HG03378 (cell line): ENCODE measurements around the gene BPIFB6.
"Not testable (repeated sequence)": the region's sequence is repeated elsewhere in the genome, so short reads cannot be mapped to it uniquely, and the experiment has no call there.

Source experiments
- ATAC-seq: cut with Tn5 transposase; IDR thresholded peaks from one replicate; pipeline ENCODE4 v1.9.1; 2021; ENCODE audit warnings: mild to moderate bottlenecking, moderate library complexity; ENCODE audit not compliant: unreplicated experiment

The BPIFB6 gene

DNA sequence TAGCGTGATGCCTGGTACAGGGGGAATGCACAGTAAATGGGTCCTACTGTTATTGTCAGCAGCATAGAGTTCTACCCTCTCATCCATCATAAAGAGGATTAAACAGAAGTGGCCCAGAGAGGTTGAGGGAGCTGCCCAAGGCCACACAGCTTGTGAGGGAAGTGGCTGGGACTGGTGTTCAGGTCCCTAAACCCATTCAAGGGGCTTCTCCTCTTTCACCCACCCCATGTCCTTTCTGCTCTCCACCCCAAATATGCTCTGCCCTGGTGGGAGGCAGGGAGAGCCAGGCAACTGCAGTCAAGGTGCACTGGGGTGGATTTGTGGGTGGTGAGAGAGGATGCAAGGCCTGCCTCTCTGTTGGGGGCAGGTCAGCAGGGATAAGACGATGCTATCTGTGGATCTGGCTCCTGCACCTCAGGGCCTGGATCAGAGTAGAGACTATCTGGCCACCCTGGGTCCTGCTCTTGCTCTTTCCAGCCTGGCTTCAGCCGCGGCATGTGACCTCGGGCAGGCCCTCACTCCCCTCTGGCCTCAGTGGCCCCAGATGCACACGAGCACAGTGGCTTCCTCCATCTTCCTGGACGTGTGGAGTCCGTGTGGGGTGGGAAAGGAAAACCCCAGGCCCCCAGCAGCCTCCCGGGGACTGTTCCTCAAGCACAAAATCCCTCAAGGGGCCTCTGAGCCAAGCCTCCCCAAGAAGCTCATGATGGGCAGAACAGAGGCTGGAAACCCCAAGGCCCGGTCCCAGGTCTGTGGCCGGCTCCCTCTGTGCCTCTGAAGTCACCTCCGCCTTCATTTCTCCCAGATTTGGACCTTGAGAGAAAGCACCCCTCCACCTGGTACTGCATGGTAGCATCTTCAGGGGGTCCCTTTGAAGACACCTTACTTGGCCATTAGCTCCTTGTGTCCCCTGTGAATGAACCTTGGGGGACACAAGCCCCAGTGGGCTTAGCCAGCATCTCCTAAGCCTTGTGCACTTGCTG, 3.4 kb upstream of the BPIFB6 start:
- ATAC-seq: no peak

DNA sequence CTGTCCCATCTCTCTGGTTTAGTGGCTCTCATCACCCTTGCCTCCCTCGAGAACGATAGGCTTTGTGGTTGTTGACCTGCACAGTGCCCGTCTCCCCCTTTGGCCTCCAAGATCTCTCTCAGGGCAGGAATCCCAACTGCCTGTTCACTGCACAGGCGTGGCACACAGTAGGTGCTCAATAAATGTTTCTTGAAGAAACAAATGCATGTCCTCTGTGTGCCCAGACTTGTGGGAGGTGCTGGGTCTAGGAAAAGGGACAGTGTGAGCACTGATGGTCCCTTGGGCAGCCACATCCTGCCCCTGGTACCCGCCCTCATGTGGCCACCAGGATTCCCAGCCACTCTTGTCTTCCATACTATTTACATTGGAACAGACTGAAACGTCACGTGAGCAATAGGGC, 2.6 kb upstream of the BPIFB6 start:
- no peak for ATAC-seq

DNA sequence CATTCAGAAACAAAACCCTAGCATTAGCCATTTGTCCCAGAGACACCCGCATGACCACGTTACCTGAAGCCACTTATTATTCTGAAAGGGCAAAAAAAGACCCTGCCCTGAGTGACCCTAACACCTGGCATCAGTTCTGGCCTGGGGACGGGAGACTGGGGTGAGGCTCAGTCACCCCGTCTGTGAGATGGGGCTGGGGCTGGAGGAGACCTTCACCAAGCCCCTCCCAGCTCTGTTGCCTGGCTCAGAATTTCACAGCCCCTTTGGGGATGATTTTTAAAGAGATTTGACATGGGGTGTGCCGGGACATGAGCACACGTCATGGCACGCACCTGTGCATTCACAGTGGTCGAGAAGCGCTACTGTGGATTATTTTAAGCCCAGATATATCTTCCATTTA, 1.4 kb upstream of the BPIFB6 start:
- no peak for ATAC-seq

DNA sequence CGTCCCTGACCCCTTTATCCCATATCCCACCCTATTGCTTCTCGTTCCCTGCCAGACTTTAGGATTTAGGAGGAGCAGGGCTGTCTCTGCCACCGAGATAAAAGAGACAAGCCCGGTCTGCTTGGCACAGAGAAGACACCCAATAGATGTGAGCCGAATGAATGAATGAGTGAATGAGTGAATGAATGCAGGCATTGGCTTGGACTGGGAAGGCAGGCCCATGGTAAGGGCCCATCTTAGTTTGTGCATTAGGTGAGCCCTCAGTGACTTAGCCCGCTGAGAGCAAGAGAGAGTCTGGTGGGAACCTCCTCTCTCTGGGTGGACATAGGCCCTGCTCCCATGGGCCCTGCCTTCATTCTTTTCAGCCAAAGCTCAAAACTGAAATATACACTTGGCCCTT, 879 bp upstream of the BPIFB6 start:
- no peak for ATAC-seq

GRCh38 chr20:33032555-33032954, 1.1 kb downstream of the BPIFB6 start:
- ATAC-seq: no peak

DNA sequence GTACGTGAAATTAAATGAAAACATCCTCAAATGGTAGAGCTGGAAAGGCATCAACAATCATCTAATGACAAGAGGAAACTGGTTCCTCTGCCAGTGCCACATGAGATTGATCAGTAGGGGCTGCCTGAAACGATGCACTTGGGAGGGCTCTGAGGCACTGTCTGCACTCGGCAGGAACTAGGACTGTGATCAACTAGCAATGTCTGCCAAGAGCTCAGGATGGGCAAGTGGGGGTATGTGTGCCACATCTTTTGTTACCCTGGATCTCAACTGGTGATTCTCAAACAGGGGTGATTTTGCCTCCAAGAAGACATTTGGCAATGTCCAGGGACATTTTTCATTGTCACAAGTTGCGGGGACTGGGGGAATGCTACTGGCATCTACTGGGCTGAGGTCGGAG, 1.9 kb downstream of the BPIFB6 start:
- ATAC-seq: no peak

DNA sequence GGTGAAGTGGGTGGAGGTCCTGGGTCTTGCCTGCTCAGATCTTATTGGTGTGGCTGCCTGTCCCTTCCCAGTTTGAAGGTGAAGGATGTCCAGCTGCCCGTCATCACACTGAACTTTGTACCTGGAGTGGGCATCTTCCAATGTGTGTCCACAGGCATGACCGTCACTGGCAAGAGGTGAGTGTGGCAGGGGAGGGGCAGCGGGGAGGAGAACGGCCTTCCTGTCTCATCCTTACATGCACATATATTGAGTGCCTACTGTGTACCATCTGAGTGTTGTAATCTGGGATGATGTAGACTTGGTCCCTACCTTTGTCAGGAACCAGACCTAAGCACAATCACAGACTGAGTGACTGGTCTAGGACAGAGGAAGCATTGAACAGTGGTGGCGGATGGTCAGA, 2.7 kb downstream of the BPIFB6 start:
- no peak for ATAC-seq

GRCh38 chr20:33034901-33035492, 3.5 kb downstream of the BPIFB6 start:
- ATAC-seq: no peak

DNA sequence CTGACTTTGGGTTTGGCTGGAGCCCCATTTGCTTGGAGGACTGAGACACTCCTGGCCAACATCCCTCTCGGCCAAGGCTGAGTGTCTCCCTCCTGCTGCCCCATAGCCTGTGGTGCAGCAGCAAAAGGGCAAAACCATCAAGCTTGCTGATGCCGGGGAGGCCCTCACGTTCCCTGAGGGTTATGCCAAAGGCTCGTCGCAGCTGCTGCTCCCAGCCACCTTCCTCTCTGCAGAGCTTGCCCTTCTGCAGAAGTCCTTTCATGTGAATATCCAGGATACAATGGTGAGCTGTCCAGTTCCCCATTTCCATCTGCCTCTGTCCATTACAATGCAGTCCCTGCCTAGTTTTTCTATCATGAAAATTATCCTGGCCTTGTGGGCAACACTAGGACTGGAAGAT, 6.0 kb downstream of the BPIFB6 start:
- ATAC-seq: no peak

DNA sequence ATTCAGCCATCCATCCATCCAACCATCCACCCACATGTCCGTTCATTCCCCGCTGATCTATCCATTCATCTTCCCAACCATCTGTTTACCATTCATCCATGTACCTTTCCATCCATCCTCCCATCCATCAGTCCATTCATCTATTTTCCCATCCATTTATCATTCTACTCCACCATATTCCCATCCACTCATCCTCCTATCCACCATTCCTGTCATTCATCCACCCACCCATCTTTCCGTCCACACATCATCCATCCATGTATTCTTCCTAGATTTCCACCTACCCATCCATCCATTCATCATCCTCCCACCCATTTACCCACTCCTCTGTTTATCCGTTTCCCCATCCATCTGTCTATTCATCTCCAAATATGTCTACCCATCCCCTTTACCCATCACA, 6.8 kb downstream of the BPIFB6 start:
- ATAC-seq: no peak

GRCh38 chr20:33042430-33042829, 11.0 kb downstream of the BPIFB6 start:
- no peak for ATAC-seq

DNA sequence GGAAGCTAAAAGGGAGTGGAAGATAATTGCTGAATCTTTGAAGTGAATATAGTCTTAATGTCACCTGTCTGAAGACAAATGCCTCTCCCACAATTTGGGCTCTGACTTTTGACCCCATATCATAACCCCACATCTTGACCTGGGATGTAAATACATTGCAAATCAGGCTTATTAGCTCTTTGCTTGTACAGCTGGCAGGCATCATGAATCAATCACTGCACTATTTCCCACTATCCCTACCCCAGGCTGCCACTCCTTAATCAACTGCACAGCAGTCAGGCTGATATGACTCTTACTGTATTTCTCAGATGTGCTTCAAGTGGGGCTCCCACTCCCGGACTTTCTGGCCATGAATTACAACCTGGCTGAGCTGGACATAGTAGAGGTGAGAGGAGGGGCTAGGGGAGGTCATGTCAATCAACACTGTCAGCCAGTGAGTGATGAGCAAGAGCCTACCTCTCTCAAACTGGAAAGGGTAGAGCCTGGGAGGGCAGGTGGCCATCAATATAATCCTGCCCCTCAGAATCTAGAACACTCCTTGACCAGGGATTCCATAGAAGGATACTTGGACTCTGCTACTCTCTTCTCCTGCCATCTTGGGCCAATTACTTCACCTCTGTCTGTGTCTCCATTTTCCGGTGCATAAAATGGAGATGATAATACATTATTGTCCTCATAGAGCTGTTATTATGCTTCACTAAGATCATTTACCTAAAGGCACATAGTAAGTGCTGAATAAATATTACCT, 11.7 kb downstream of the BPIFB6 start:
- no peak for ATAC-seq

DNA sequence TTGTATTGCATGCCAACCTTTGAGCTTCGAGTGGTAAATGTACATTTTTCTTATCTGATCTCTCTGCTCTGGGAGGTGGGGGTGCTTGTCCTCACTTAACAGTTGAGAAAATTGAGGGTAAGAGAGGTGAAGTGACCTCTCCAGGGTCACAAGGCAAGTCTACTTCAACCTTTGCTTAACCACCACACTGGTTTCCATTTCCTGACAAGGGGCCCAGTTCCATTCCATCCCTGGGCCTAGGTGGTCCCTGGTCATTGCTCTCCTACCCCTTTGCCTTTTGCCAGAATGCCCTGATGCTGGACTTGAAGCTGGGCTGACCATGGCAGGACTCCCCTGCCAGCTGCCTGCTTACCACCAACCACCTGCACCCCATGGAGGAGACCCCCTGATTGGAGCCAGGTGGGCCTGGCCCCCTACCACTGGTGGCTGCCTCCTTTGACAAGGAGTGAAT, 12.3 kb downstream of the BPIFB6 start:
- no peak for ATAC-seq

DNA sequence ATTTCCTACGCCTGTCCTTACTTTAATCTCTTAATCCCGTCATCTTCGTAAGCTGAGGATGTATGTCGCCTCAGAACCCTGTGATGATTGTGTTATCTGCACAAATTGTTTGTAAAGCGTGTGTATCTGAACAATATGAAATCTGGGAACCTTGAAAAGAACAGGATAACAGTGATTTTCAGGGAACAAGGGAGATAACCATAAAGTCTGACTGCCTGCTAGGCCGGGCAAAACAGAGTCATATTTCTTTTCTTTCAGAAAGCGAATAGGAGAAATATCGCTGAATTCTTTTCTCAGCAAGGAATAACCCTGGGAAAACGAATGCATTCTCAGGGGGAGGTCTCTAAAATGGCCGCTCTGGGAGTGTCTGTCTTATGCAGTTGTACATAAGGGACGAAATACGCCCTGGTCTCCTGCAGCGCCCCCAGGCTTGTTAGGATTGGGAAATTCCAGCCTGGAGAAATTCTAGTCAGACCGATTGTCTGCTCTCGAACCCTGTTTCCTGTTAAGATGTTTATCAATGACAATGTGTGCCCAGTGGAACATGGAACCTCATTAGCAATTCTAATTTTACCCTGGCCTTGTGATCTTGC, 13.8 kb downstream of the BPIFB6 start:
- not testable (repeated sequence) for ATAC-seq

GRCh38 chr20:33046412-33046811, 15.0 kb downstream of the BPIFB6 start:
- no peak for ATAC-seq

DNA sequence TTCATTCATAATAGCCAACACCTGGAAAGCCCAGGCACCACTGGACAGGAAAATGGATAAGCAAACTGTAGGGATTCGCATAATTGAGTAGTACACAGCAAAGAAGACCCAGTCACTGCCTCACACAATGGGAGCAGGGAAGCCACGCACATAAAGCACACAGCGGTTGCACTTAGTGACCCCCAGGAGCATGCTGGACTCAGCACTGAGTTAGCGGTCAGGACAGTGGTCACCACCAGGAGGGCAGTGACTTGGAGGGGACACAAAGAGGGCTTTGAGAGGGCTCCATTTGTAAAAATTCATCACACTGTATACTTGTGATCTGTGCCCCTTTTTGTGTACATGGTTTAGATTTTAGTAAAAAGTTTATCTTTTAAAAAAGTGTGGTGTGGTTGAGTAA, 19.9 kb downstream of the BPIFB6 start:
- no peak for ATAC-seq

GRCh38 chr20:33053291-33054106, 22.1 kb downstream of the BPIFB6 start, which contains the start of gene BPIFB3:
TSS of gene BPIFB3 (plus strand) at chr20:33053903. CDS start at chr20:33055436, 1,533 bp downstream.
- no peak for ATAC-seq

DNA sequence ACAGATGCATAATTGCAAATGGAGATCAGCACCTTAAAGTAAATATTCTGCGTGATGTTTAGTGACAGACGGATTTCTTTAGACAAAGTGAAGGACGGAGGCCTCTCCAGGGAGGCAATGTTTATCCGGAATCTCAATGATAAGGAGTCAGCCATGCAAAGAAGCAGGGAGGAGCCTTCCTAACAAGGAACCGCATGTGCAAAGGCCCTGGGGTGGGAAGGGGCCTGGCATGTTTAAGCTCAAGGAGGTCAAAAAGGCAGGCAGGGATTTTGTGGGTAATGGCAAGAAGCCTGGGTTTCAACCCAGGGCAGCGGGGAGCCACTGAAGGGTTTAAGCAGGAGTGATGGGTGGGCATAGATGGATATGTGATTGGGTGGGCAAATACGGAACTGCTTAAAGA, 22.9 kb downstream of the BPIFB6 start:
- ATAC-seq: no peak

DNA sequence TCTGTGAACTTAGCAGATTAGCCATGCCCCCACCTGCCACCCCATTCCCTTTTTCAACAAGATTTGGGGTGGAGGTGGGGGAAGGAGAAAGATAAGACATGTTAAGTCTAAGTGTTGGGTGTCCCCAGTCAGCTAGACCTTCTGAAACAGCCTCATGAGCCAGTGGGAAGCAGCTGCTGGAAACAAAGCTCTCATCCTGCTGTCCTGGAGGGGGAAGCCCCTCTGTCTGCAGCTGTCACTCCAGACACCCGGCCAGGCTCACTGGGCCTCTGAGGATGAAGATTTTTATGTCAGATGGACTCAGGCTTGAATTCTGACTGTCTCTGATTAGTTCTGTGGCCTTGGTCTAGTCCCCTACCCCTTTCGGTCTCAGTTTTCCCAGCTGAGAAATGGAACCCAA, 23.3 kb downstream of the BPIFB6 start:
- ATAC-seq: no peak

DNA sequence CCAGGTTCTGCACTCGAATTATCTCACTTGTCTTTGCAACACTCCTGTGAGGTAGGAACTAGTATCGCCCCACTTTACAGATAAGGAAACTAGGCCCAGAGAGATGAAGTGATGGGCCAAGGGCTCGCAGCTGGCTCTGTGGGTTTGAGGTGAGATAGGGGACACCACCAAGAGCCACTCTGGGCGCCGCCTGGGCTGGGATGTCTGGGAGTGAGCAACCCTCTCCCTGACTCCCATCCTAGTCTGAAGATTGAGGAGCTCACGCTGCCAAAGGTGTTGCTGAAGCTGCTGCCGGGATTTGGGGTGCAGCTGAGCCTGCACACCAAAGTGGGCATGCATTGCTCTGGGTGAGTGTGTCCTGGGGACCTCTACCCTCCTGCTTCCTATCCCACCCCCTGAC, 27.7 kb downstream of the BPIFB6 start:
- no peak for ATAC-seq
